K562 (cell line): ENCODE measurements around the gene KRTAP4-3.
"Not testable (repeated sequence)": the region's sequence is repeated elsewhere in the genome, so short reads cannot be mapped to it uniquely, and the experiment has no call there.

Experiments
- CBFB ChIP-seq: sonication (generic); formaldehyde crosslinking; IDR thresholded peaks from 2 replicates; pipeline ENCODE4 v1.4.0; 2020; ENCODE audit warnings: mild to moderate bottlenecking, missing genetic modification reagents
- POLR2AphosphoS5 ChIP-seq: IDR thresholded peaks from 2 replicates; pipeline ENCODE4 v1.6.1; 2011; ENCODE audit warnings: mild to moderate bottlenecking, low read depth, low read length, moderate library complexity; ENCODE audit not compliant: control insufficient read depth, insufficient read depth
- SP1 ChIP-seq: sonication (generic); formaldehyde crosslinking; IDR thresholded peaks from 2 replicates; pipeline ENCODE4 v1.8.1; 2022; ENCODE audit warnings: mild to moderate bottlenecking, missing genetic modification reagents
- SRSF1 ChIP-seq: fragments of 200-400 bp; formaldehyde crosslinking; IDR thresholded peaks from 2 replicates; pipeline ENCODE4 v1.6.1; 2017; ENCODE audit warnings: mild to moderate bottlenecking, low read depth, low read length, moderate library complexity
- ZSCAN29 ChIP-seq: fragments of 450-650 bp; IDR thresholded peaks from 2 replicates; pipeline ENCODE4 v1.6.1; 2017

DNA sequence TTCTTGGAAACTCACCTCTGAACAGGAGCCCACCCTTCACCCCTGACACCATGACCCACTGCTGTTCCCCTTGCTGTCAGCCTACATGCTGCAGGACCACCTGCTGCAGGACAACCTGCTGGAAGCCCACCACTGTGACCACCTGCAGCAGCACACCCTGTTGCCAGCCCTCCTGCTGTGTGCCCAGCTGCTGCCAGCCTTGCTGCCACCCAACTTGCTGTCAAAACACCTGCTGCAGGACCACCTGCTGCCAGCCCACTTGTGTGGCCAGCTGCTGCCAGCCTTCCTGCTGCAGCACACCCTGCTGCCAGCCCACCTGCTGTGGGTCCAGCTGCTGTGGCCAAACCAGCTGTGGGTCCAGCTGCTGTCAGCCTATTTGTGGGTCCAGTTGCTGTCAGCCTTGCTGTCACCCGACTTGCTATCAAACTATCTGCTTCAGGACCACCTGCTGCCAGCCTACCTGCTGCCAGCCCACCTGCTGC lies 21.9 kb upstream of the KRTAP4-3 start, which contains the start of gene KRTAP9-1:
- TF ChIP-seq CBFB; SRSF1; SP1 (CRISPR knock-in tag); ZSCAN29; POLR2AphosphoS5: not testable (repeated sequence)
